MM.1S (cell line): ENCODE measurements around the gene RPS2.

Experiments used
- DNase-seq: peaks from one replicate; pipeline ENCODE4 v3.0.0-alpha.2; 2015
- H2AFZ ChIP-seq: fragments of 300-600 bp; sonication (generic); 2 replicates; pipeline ENCODE4 v1.6.0; 2016; ENCODE audit warnings: antibody characterized with exemption, low read length
- H3F3A ChIP-seq: fragments of 300-600 bp; sonication (generic); 2 replicates; pipeline ENCODE4 v1.6.1; 2016; ENCODE audit warnings: mild to moderate bottlenecking, antibody characterized with exemption, low read length, moderate library complexity, mixed read lengths; ENCODE audit not compliant: insufficient read depth
- H3K27ac ChIP-seq: fragments of 300-600 bp; sonication (generic); 2 replicates; pipeline ENCODE4 v1.5.1; 2016; ENCODE audit warnings: mild to moderate bottlenecking, low read length
- H3K27me3 ChIP-seq: fragments of 300-600 bp; sonication (generic); replicated peaks from 2 replicates; pipeline ENCODE4 v1.6.0; 2016; ENCODE audit warnings: low read length; ENCODE audit not compliant: insufficient read depth
- H3K36me3 ChIP-seq: fragments of 300-600 bp; sonication (generic); replicated peaks from 2 replicates; pipeline ENCODE4 v1.6.1; 2016; ENCODE audit warnings: mild to moderate bottlenecking, low read length, mixed read lengths; ENCODE audit not compliant: insufficient read depth
- H3K4me1 ChIP-seq: fragments of 300-600 bp; sonication (generic); 2 replicates; pipeline ENCODE4 v1.6.1; 2016; ENCODE audit warnings: low read length, mixed read lengths
- H3K4me2 ChIP-seq: fragments of 300-600 bp; sonication (generic); 2 replicates; pipeline ENCODE4 v1.6.0; 2016; ENCODE audit warnings: low read depth, low read length
- H3K4me3 ChIP-seq: fragments of 300-600 bp; sonication (generic); 2 replicates; pipeline ENCODE4 v1.5.1; 2016; ENCODE audit warnings: low read length, mixed read lengths
- H3K79me2 ChIP-seq: fragments of 300-600 bp; sonication (generic); 2 replicates; pipeline ENCODE4 v1.6.1; 2016; ENCODE audit warnings: mixed run types, low read length, mixed read lengths
- H3K9ac ChIP-seq: fragments of 300-600 bp; sonication (generic); 2 replicates; pipeline ENCODE4 v1.6.1; 2016; ENCODE audit warnings: low read length, mixed read lengths
- H3K9me2 ChIP-seq: fragments of 300-600 bp; sonication (generic); replicated peaks from 2 replicates; pipeline ENCODE4 v1.6.1; 2016; ENCODE audit warnings: mild to moderate bottlenecking, low read length, mixed read lengths; ENCODE audit not compliant: insufficient read depth
- H3K9me3 ChIP-seq: fragments of 300-600 bp; sonication (generic); replicated peaks from 2 replicates; pipeline ENCODE4 v1.6.1; 2016; ENCODE audit warnings: mild to moderate bottlenecking, low read length, mixed read lengths; ENCODE audit not compliant: insufficient read depth
- H4K20me1 ChIP-seq: fragments of 300-600 bp; sonication (generic); 2 replicates; pipeline ENCODE4 v1.6.1; 2016; ENCODE audit warnings: mild to moderate bottlenecking, low read length, moderate library complexity, mixed read lengths; ENCODE audit not compliant: insufficient read depth
- EZH2 ChIP-seq: fragments of 300-600 bp; sonication (generic); optimal IDR thresholded peaks from 2 replicates; pipeline ENCODE3; 2017; ENCODE audit warnings: low read depth, mild to moderate bottlenecking, antibody characterized with exemption, low read length, mixed read lengths
- EZH2phosphoT487 ChIP-seq: fragments of 300-600 bp; sonication (generic); IDR thresholded peaks from 2 replicates; pipeline ENCODE4 v1.6.1; 2018; ENCODE audit warnings: antibody characterized with exemption, low read length
- TF ChIP-seq, protein P1 (sequence below): fragments of 300-600 bp; sonication (generic); IDR thresholded peaks from 2 replicates; pipeline ENCODE4 v1.5.1; 2016; ENCODE audit warnings: antibody characterized with exemption, low read length, mixed read lengths

The RPS2 gene

DNA sequence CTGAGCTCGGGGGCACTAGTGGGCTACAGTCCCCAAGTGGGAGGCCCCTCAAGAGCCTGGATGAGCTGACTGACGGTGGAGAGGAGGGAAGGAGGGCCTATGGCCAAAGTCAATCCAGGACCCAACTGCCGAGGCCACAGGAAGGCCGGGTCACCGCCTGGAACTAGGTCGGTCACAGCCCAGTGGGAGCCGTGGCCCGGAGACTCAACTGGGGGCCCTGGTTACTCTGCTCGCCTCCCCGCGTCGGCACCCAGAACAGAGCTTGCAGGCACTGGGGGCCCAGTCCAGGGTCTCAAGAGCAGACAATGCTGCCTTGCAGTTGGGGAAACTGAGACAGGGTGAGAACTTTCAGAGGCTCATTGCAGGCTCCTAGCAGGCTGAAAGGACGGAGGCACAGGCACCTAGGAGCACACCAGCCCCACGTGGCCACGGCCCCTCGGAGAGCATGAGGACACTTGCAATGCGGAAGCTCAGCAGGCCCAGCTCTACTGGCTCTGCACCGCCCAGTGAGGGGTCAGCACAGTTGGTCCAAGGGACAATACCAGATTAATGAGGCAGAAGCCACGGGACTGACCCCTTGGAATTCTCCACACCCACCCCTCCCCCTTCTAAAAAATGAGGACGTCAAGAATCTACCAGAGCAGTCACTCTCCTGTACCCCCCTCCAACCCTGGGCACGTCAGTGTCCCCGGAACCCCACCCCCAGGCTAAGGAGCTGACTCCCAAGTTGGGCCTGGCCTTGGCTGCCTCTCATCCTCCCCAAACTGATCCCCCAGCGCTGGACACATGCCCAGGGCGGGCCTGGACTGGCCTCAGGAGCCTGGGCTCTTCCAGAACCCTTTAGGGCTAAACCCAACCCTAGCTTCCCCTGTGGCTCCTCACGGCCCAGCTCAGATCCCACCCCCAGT, 48.6 kb downstream of the RPS2 start:
- no peaks in the 10 kb centered on the region for H4K20me1 ChIP-seq
- H3K36me3 ChIP-seq = no peaks in the 10 kb centered on the region
- H3K27me3 ChIP-seq = peaks cover 67% of the 10 kb centered on the region
- DNase-seq = no peak
- H3K27ac ChIP-seq = no peak overlapping the region
- H3K9me3 ChIP-seq = no peaks in the 10 kb centered on the region
- H3K4me1 ChIP-seq = no peaks in the 10 kb centered on the region
- H3K4me2 ChIP-seq = no peak overlapping the region
- no peak overlapping the region for H3K9ac ChIP-seq
- H3F3A ChIP-seq = no peaks in the 10 kb centered on the region
- H3K4me3 ChIP-seq = no peak overlapping the region
- H3K9me2 ChIP-seq = no peaks in the 10 kb centered on the region
- H2AFZ ChIP-seq = no peak overlapping the region
- no peaks in the 10 kb centered on the region for H3K79me2 ChIP-seq
- TF ChIP-seq, protein P1, sequence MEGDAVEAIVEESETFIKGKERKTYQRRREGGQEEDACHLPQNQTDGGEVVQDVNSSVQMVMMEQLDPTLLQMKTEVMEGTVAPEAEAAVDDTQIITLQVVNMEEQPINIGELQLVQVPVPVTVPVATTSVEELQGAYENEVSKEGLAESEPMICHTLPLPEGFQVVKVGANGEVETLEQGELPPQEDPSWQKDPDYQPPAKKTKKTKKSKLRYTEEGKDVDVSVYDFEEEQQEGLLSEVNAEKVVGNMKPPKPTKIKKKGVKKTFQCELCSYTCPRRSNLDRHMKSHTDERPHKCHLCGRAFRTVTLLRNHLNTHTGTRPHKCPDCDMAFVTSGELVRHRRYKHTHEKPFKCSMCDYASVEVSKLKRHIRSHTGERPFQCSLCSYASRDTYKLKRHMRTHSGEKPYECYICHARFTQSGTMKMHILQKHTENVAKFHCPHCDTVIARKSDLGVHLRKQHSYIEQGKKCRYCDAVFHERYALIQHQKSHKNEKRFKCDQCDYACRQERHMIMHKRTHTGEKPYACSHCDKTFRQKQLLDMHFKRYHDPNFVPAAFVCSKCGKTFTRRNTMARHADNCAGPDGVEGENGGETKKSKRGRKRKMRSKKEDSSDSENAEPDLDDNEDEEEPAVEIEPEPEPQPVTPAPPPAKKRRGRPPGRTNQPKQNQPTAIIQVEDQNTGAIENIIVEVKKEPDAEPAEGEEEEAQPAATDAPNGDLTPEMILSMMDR = no peak
- no peak for TF ChIP-seq EZH2
- TF ChIP-seq EZH2phosphoT487 = no peak

DNA sequence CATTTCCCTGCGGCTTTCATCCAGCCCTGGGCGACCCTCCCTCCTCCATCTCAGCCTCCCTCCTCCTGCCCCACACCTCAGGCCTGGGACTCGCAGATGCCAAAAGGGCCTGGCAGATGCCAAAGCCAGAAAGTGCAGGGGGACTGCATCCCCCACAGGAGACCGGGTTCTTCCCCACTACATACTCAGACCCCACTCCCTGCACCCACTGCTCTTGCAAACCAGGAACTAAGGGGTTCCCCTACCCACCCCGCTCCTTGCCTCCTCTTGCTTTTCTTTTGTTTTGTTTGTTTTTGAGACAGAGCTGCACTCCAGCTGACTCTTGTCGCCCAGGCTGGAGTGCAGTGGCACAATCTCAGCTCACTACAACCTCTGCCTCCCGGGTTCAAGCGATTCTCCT, 49.6 kb downstream of the RPS2 start:
- H3K9me2 ChIP-seq = no peaks in the 10 kb centered on the region
- H3K27me3 ChIP-seq = peaks cover 57% of the 10 kb centered on the region
- H3K27ac ChIP-seq = no peak overlapping the region
- H3K4me1 ChIP-seq = no peaks in the 10 kb centered on the region
- no peaks in the 10 kb centered on the region for H3K79me2 ChIP-seq
- no peaks in the 10 kb centered on the region for H3K36me3 ChIP-seq
- H3K4me3 ChIP-seq = no peak overlapping the region
- H3K4me2 ChIP-seq = no peak overlapping the region
- DNase-seq = no peak
- H3F3A ChIP-seq = no peaks in the 10 kb centered on the region
- H2AFZ ChIP-seq = no peak overlapping the region
- H3K9me3 ChIP-seq = no peaks in the 10 kb centered on the region
- no peak overlapping the region for H3K9ac ChIP-seq
- H4K20me1 ChIP-seq = no peaks in the 10 kb centered on the region
- no peak for TF ChIP-seq EZH2phosphoT487
- no peak for TF ChIP-seq EZH2
- TF ChIP-seq, protein P1 = no peak

DNA sequence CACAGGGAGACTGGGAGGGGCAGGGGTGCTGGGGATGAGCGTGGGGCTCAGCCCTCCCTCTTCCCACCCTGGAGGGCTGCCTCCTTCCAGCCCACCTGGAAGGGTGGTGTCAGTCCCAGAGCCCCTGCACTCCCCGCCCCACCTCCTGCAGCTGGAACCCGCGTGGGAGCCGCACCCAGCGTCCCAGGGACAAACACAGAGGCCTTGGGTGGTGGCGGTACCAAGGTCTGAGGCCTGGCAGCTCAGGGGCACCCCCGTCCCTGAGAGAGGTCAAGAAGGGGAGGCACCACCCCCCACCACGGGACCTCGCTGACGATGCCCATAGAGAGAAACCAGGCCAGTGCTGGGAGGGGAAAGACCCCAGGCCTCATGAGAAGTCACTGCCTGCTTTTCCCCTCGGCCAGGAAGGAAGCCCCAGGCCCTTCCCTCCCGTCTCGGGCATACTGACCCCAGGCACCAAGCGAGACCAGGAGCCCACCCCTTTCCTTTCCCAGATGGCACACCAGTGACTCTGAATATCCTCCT, 50.5 kb downstream of the RPS2 start:
- no peaks in the 10 kb centered on the region for H3K36me3 ChIP-seq
- no peaks in the 10 kb centered on the region for H3K79me2 ChIP-seq
- H3K9ac ChIP-seq = no peak overlapping the region
- no peak overlapping the region for H3K4me2 ChIP-seq
- no peaks in the 10 kb centered on the region for H3K4me1 ChIP-seq
- DNase-seq = no peak
- H3K27ac ChIP-seq = no peak overlapping the region
- H3K4me3 ChIP-seq = no peak overlapping the region
- TF ChIP-seq EZH2 = no peak
- TF ChIP-seq EZH2phosphoT487 = no peak
- TF ChIP-seq, protein P1 = no peak
- no peaks in the 10 kb centered on the region for H3K9me3 ChIP-seq
- H2AFZ ChIP-seq = no peak overlapping the region
- no peaks in the 10 kb centered on the region for H3K9me2 ChIP-seq
- peaks cover 48% of the 10 kb centered on the region for H3K27me3 ChIP-seq
- H3F3A ChIP-seq = no peaks in the 10 kb centered on the region
- no peaks in the 10 kb centered on the region for H4K20me1 ChIP-seq
